GM20000 (cell line): ENCODE data around the gene CCL27.
A peak's percentile ranks its signal among the peaks of the same experiment; 100 is the strongest.

Experiments used
- DNase-seq: peaks from one replicate; pipeline ENCODE4 v3.0.0; 2012; ENCODE audit warnings: low spot score
- TF ChIP-seq, protein P1 (sequence below): IDR thresholded peaks from 2 replicates; pipeline ENCODE4 v1.5.1; 2012; ENCODE audit warnings: mild to moderate bottlenecking, control low read depth; ENCODE audit errors: extremely low read depth, missing control alignments

CCL27 gene

DNA sequence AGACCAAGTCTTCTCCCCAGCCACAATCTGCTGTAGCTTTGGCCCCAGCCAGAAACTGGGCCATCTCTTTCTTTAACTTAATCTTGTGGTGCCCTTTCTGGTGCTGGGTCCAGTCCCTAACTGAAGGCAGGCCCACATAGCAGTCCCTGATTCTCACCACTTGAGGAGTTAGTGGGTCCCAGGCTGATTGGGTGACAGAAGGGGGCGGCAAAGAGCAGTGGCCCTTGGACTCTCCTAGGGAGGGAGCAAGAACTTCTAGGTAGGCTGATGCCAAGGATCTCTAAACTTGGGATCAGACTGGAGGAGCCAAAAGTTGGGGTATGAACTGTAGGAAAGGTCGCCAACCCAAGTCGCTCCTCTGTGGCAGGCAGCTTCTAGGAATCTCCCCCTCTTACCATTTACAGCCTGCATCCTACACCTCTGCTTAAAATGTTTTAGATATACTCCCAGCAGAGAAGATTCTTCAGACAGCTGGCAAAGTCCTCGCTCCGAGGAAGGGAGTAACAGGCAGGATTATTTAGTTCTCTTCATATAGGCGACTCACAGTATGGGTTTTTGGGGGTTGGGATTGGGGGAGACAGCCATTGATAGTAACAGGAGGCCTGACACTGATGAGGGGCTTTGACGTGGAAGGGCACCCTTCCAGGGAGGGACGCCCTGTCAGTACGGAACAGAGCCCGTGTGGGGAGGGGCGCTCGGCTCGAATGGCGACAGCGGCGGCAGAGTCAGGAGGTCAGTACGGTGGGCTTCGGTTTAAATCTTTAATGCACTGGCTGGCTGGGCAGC, 2.0 kb upstream of the CCL27 start:
- TF ChIP-seq, protein P1, sequence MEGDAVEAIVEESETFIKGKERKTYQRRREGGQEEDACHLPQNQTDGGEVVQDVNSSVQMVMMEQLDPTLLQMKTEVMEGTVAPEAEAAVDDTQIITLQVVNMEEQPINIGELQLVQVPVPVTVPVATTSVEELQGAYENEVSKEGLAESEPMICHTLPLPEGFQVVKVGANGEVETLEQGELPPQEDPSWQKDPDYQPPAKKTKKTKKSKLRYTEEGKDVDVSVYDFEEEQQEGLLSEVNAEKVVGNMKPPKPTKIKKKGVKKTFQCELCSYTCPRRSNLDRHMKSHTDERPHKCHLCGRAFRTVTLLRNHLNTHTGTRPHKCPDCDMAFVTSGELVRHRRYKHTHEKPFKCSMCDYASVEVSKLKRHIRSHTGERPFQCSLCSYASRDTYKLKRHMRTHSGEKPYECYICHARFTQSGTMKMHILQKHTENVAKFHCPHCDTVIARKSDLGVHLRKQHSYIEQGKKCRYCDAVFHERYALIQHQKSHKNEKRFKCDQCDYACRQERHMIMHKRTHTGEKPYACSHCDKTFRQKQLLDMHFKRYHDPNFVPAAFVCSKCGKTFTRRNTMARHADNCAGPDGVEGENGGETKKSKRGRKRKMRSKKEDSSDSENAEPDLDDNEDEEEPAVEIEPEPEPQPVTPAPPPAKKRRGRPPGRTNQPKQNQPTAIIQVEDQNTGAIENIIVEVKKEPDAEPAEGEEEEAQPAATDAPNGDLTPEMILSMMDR = peak; percentile 79
- peak; percentile 79 for DNase-seq

DNA sequence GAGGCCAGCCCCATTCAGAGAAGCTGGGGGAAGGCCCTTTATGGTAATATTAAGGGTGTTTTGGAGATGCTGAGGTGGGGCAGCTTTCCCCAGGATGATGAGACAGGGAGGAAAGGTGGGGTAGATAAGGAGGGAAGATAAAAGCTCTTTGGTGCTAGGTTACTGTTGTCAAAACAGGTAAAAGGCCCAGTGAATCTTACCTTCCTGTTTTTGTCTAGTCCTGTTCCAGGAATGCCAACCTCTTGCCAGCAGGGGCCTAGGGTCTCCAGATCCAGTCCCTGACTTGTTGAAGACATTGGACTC, 797 bp upstream of the CCL27 start:
- no peak for DNase-seq
- TF ChIP-seq, protein P1 = no peak

DNA sequence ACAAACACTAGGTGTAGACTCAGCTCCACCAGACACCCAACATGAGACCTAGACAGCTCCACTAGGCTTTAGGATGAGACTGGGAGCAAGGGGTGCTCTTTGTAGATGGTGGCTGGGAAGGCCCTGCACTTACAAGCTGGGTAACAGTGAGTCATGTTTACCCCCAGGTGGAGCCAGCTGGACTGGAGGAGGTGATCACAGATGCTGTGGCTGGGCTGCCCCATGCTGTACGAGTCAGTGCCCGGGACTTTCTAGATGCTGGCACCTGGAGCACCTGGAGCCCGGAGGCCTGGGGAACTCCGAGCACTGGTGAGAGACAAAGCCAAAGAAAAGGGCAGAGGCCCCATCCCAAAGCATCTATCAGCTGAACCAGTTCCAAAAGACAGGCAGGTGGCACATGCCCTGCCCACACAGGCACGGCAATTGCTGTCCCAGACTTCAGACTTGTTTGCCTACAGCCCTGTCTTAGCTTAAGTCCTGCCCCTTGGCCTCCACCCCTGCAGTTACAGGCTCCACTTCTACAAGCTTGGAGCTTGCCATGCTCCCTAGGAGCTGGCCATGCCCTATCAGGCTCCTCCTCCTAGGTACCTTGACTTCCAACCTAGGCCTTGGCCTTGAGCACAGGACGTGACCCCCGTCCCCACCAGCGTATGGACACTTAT, 2.7 kb downstream of the CCL27 start:
- TF ChIP-seq, protein P1 = no peak
- DNase-seq = no peak

- no peak for DNase-seq
- TF ChIP-seq, protein P1 = no peak
Measured at GRCh38 chr9:34658461-34658860, 4.0 kb downstream of the CCL27 start.

GRCh38 chr9:34656992-34657391, 5.5 kb downstream of the CCL27 start:
- TF ChIP-seq, protein P1 = no peak
- DNase-seq = no peak

DNA sequence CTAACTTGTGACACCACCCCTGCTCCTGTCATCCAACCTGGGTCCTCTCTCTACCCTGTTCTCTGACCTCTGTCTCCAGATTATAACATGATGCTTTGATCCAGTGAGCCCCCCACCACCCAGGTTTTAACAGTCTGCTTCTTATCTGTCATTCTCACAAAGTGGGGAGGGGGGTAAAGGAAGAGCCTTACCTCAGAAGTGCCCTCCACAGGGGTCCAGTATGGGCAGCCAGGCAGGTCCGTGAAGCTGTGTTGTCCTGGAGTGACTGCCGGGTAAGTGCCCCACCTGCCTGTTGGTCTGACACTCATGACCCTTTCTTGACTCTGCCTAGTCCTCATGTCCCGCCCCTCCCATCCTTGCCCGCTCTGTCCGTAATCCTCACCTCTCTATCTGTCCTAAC, 7.1 kb downstream of the CCL27 start:
- DNase-seq = no peak
- TF ChIP-seq, protein P1 = no peak

DNA sequence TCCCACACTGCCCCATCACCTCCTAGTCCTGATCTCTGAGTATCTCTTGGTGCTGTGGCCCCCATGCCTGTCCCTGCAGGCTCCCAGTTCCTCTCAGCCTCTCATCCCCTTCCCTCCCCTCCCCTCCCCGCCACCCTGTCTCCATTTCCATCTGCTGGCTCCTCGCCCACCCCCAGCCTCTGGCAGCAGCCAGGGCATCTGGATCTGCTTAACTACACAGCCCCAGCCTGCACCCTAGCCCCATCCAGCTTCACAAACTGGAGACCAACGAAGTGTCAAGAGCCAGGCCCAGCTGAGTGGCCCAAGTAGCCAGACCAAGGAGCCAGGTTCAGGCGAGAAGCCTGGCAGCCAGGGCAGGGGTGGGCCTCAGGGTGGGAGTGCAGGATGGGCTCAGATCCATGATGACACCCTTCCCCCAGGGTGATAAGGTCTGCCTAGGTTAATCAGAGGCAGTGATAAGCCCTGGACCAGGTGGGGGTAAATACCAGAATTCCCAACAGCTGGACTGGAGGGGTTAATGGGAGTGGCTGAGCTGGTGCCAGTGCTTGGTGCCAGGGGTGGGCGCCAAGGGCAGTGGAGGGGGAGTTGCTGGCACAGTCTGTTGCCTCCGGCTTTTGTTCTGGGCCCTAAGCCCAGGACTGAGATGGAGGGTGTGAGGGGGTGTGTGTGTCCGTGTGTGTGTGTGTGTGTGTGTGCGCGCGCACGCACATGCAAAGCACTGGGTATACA, 8.0 kb downstream of the CCL27 start:
- no peak for DNase-seq
- TF ChIP-seq, protein P1 = no peak
